ENCODE data around the gene SMYD3. TPM values are rescaled to one million over a fixed set of nuclear protein-coding genes. Genes with fewer than 3 reads are reported as not detected.

Gene SMYD3
- total and polyA plus RNA-seq, 2 donors (not counting 3 experiments of a cell fraction or from before 2014, with no cell fraction given) = 16.0 to 32.1 TPM

DNA sequence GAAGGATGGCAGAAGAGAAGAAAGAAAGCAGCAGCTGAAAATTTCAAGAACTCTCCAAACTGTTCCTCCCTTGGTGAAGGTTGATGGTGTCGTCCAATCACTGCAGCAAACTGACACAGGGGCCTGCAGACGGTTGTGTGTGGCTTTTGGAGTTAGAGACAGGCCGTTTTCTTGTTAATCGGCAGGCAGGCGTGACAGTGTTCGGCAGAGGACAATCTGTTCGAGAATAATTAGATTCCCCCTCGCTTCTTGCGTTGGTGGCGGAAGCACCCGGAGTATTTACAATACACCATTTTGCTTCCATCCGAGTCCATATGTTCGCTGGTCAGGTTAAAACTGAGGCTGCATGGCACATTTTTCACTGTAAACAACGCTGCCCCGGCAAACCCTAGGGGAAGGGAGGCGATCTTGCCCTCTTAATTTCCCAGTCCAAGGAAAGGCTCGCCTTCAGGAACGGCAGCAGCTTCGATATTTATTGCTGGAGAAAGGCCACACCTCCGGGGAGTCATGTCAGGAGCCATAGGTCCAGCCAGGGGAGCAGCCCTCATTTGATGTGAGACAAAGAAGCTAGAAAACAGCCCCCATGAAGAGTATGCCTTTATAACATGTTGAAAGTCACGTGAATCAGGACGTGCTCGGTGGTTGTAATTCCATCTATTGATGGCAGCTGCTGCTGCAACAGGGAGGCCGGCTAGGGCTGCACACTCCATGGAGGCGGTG lies 360.1 kb downstream of the SMYD3 start:
- no peaks in the 10 kb centered on the region for H3K27me3 ChIP-seq (ENCODE audit: control insufficient read depth in 2 of 2, insufficient read depth in 2 of 2, low read length in 2 of 2)
- no peak overlapping the region for H2AFZ ChIP-seq (ENCODE audit: low read depth, low read length)
- no peaks in the 10 kb centered on the region for H3K36me3 ChIP-seq (ENCODE audit: control insufficient read depth in 2 of 2, extremely low read depth in 1 of 2, insufficient read depth in 2 of 2, low read length in 2 of 2)
- no peak for FAIRE-seq
- no peaks in the 10 kb centered on the region for H3K9me3 ChIP-seq (replicated peaks; ENCODE audit: control insufficient read depth, insufficient read depth, low read length)
- no peak overlapping the region for H3K4me2 ChIP-seq (ENCODE audit: insufficient read depth, low read length)
- intact Hi-C loops (cut with micrococcal nuclease) (no loop called here), dilution Hi-C loops (cut with MboI; ENCODE audit: extremely low pct_ligation_motif_present, low sequenced_read_pairs) (no loop called here)
- no peak overlapping the region for H3K27ac ChIP-seq (ENCODE audit: insufficient read depth, low read depth, low read length)
- TF ChIP-seq POLR2AphosphoS5 (IDR thresholded peaks at IDR 0.05; ENCODE audit: insufficient read depth, low read depth, low read length) (no peak), FOS (IDR thresholded peaks at IDR 0.05; ENCODE audit: borderline replicate concordance, insufficient read depth, low read length) (no peak), MYC (IDR thresholded peaks at IDR 0.05; ENCODE audit: low read depth, low read length) (no peak), POLR2A (IDR thresholded peaks at IDR 0.05; ENCODE audit: low read depth, low read length) (no peak), EZH2 (IDR thresholded peaks at IDR 0.05; ENCODE audit: borderline replicate concordance, low read depth, low read length, severe bottlenecking) (no peak), JUN (IDR thresholded peaks at IDR 0.05; ENCODE audit: borderline replicate concordance, insufficient read depth, insufficient read length, low read depth) (no peak), GATA2 (IDR thresholded peaks at IDR 0.05; ENCODE audit: insufficient read depth, insufficient read length, low read depth, low read length) (no peak)
- TF ChIP-seq, protein P1, sequence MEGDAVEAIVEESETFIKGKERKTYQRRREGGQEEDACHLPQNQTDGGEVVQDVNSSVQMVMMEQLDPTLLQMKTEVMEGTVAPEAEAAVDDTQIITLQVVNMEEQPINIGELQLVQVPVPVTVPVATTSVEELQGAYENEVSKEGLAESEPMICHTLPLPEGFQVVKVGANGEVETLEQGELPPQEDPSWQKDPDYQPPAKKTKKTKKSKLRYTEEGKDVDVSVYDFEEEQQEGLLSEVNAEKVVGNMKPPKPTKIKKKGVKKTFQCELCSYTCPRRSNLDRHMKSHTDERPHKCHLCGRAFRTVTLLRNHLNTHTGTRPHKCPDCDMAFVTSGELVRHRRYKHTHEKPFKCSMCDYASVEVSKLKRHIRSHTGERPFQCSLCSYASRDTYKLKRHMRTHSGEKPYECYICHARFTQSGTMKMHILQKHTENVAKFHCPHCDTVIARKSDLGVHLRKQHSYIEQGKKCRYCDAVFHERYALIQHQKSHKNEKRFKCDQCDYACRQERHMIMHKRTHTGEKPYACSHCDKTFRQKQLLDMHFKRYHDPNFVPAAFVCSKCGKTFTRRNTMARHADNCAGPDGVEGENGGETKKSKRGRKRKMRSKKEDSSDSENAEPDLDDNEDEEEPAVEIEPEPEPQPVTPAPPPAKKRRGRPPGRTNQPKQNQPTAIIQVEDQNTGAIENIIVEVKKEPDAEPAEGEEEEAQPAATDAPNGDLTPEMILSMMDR (IDR thresholded peaks at IDR 0.05; ENCODE audit: extremely low read depth in 1 of 2, insufficient read depth in 1 of 2, low read depth in 1 of 2, low read length in 2 of 2) = no peak
- TF ChIP-seq, protein P2, sequence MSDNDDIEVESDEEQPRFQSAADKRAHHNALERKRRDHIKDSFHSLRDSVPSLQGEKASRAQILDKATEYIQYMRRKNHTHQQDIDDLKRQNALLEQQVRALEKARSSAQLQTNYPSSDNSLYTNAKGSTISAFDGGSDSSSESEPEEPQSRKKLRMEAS (IDR thresholded peaks at IDR 0.05; ENCODE audit: insufficient read depth, insufficient read length) = no peak
- H3K9me1 ChIP-seq (replicated peaks; ENCODE audit: control insufficient read depth, extremely low read depth, insufficient read depth, low read length) = no peaks in the 10 kb centered on the region
- POLR2A ChIA-PET = no interaction called here
- H3K79me2 ChIP-seq (ENCODE audit: control insufficient read depth, insufficient read depth, low read length) = no peaks in the 10 kb centered on the region
- no peak overlapping the region for H3K4me3 ChIP-seq (replicated peaks in 1 of 3; ENCODE audit: insufficient read depth in 1 of 3, low read depth in 1 of 3, low read length in 3 of 3)
- CTCF ChIA-PET = no interaction called here
- no TSS peak for BruUV-seq (replicated peaks)
- H4K20me1 ChIP-seq (replicated peaks; ENCODE audit: control insufficient read depth, extremely low read depth, insufficient read depth, low read length) = no peaks in the 10 kb centered on the region
- peaks cover 10% of the 10 kb centered on the region for H3K4me1 ChIP-seq (ENCODE audit: control insufficient read depth, extremely low read depth, insufficient read depth, low read length)
- no peak for DNase-seq (ENCODE audit: low read depth, low spot score)
- no peak overlapping the region for H3K9ac ChIP-seq (replicated peaks; ENCODE audit: extremely low read depth, insufficient read depth, low read length)
